ENCODE results near the gene C2CD2.

GRCh38 chr21:42002421-42002958 lies 48.7 kb upstream of the C2CD2 start:
- no peak for TF ChIP-seq REST (IDR thresholded peaks at IDR 0.05; ENCODE audit: low read depth, low read length)
- no peak for TF ChIP-seq CTCF (IDR thresholded peaks at IDR 0.05)
- no peak for TF ChIP-seq YY1 (IDR thresholded peaks at IDR 0.05; ENCODE audit: low read depth)
- TF ChIP-seq ZBTB33 (IDR thresholded peaks at IDR 0.05; ENCODE audit: borderline replicate concordance, low read depth) = 0 out of 2 replicates have a peak, but pooled peaks have one; percentile 63
- TF ChIP-seq TCF12 (IDR thresholded peaks at IDR 0.05) = peak; percentile 90
